ENCODE measurements around the gene SZT2.
A peak's percentile ranks its signal among the peaks of the same experiment; 100 is the strongest.
"Not testable (repeated sequence)": the region's sequence is repeated elsewhere in the genome, so short reads cannot be mapped to it uniquely, and the experiment has no call there.

Gene SZT2

DNA sequence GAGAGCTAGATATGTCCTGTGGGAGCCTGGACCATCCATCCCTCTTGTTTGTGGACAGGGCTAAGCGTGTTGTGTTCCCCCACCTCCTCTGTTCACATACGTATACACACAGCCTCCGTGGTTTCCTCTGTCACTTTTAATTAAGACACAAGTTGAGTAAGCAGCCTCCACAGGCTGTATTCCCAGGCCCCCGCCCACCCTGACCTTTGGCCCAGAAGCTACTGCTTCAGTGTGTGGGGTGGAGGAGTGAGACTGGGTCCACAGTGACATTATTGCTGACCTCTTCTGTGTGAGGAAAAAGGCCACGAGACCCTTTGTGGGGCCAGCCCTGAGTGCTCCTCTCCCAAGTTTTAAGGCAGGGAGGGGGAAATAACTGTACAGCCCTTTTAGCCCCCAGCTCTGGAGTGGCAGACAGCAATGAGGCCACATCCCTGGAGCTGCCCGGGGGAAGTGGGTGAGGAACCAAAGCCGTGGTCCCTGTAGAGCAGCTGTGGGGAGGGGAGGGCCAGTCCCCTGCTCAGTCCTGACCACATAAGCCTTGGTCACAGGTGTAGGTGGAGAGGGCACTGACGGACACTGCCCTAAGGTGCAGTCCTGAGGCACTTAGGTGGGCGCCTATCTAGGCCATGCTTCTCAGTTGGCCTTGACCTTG lies 26.3 kb upstream of the SZT2 start:
- no peak for DNase-seq (ENCODE audit: low spot score)

DNA sequence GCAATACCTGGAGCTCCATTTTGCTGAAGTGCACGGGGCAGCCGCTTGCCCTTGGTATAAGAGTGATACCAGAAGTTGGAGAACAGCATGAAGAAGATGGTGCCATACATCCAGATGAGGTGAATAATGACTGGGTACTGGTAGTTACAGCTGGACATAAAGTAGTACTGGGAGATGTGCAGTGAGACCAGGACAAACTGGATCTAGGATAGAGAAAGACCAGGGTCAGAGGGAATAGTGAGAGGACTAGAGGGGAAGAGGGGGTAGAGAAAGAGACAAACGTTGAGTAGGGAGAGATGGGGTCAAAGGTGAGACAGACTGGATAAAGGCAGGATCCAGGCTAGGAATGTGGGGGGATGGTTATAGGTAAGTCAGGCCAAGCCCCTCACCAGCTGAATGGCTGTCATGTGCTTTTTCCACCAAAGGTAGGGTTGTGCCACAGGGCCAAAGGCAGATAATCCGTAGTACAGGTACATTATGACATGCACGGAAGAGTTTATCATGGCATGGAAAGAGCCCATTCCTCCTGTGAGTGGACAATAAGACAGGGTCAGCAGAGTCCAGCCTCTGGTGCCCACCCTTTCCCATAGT lies 25.7 kb upstream of the SZT2 start:
- no peak for DNase-seq (ENCODE audit: low spot score)

DNA sequence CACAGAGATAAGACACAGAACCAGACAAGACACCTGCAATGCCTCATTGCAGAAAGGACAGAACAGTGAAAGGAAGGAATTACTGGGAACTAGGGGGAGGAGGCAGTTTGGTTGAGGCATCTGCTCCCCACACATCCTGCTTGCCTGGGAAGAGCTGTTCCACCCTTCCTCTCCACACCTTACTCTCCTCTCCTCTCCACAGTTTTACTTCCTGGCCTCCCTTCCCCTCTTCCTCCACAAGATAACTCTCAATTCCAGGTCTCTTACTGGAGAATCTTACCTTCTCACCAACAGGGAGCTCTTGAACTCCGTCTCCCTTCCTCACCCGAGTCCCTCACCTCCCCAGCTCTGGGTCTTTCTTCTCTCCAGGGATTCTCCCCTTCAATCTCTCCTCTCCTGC lies 24.0 kb upstream of the SZT2 start:
- no peak for DNase-seq (ENCODE audit: low spot score)

DNA sequence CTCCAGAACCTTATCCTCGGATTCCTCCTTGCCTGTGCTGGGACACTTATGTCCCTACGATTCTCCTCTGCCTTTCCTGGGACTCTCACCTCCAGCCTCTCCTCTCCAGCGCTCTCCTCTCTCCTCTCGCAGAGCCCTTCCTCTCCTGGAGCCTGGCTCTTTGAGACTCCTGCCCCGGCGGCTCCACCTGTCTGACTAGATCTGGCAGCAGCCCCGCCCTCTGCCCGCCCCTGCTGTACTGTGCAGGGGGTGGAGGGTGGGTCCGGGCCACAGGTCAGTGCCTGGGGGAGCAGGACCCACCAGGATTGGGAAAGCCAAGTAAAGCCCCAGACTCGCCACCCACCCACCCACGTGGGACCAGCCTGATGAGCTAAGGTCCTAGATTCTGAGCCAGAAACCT lies 23.5 kb upstream of the SZT2 start:
- DNase-seq (ENCODE audit: low spot score), result no peak

DNA sequence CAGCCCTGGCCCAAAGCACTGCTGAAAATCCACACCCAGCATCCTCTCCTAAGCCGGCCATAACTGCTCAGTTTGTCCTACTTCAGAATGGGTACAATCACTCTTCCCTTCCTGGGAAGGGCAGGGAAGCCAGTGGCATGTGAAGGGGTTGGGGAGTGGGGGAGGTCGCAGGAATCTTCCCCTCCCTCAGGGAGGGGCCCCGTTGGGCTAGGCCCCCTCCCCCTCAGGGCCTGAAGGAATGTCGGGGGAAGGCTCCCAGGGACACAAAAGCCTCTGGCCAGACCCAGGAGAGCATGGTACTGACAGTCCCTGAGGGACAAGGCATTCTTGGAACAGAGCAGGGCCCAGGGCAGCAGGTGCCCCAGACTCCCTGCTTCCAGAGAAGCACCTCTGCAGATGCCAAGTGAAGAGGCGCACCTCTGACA lies 23.1 kb upstream of the SZT2 start:
- DNase-seq (ENCODE audit: low spot score), result no peak

DNA sequence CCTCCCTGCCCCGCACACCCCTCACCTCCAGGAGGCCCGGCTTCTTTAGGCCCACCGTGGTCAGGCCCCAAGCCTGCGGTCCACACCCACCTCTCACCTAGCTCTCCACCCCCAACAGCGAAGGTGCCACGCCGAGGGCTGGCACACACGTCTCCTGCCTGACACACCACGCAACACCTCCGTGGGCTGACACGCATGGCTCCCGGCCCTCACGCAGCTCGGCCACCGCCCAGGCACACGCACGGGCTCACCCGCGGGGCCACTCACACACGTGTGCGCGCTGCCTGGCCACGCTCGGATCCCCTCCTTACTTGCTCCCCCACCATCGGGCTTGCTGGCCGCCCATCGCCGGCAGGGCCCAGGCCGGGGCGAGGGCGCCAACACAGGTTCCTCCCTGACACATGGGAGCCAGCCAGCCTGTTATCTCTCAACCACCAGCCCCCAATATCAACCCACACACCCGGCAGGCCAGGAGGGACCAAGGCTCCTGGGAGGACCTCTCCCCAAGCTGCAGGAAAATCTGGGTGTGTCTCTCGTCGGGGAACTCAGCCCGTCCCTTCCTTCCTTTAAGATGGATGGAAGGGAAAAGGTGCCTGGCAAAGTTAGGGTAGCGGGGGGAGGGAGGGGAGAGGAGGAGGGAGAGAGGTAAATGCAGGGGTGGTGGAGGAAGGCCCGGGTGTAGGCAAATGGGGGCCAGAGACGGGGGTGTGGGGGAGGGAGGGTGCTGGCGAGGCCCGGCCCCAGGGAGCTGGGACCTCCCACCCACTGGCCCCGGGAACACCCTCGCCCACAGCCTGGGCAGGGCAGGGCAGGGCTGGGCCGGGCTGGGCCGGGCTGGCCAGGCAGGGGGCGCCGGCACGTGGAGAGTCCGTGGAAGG lies 22.4 kb upstream of the SZT2 start:
- DNase-seq (ENCODE audit: low spot score), result no peak

DNA sequence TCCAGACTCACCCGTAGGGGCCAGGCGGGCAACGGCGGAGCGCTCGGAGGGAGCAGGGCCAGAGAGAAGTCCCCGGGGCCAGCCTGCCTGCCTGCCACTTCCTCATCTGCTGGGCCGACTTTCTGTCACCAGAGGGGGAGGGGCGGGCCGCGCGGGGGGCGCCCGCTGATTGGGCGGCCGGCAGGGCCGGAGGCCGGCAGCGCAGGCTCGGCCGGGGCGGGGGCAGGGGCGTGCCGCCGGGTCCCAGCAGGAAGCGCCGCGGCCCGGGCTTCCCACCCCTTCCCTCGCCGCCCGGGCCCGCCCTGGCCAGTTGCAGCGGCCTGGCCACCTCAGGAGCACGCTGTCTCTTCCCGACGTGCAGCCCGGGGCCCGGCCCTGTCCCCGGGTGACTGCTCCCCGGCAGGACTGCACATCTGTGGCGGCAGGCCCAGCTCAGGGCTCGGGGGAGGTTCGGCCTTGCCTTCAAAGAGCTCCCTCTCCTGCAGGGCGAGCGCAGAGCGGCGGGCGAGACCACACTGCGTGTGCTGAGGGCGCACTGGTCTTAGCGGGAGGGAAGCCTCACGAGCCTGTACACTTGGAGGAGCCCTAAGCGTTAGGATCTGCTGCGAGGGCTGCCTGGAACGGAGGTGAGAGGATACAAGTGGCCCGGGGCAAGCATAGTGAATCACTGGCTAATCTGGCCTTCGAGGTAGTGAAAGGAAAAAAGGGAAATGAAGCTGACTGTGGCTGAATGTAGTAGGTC lies 21.6 kb upstream of the SZT2 start, which contains the start of gene ELOVL1:
Gene ELOVL1, minus strand, starts transcription at position 108 of the 742 bp plus-strand sequence. CDS start 2,402 bp downstream, outside the sequence.
- peak; percentile 89 for DNase-seq (ENCODE audit: low spot score)

DNA sequence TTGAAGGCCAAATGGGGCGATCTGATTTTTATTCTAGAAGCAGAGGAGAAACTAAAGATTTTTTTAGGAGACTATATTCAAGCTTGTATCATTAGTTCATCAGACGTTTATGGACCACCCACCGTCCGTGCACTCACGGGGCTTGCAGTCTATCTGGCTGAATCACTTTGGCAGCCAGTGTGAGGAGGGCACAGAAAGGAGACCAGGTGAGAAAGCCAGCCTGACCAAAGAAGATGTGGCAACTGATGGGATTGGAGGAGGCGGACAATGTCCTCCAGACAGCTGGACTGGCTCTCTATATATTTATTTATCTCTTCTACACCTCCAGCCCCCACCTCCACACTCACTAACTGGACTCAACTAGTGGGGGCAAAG lies 21.1 kb upstream of the SZT2 start:
- no peak for DNase-seq (ENCODE audit: low spot score)

DNA sequence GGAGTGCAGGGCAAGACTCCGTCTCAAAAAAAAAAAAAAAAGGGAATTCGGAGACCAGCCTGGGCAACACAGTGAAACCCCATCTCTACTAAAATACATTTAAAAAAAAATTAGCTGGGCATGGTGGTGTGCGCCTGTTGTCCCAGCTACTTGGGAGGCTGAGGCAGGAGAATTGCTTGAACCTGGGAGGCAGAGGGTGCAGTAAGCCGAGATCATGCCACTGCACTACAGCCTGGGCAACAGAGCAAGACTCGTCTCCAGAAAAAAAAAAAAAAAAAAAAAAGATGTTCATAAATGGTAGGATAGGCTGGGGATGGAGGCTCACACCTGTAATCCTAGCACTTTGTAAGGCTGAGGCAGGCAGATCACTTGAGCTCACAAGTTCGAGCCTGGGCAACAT lies 19.9 kb upstream of the SZT2 start:
- DNase-seq (ENCODE audit: low spot score), result not testable (repeated sequence)

DNA sequence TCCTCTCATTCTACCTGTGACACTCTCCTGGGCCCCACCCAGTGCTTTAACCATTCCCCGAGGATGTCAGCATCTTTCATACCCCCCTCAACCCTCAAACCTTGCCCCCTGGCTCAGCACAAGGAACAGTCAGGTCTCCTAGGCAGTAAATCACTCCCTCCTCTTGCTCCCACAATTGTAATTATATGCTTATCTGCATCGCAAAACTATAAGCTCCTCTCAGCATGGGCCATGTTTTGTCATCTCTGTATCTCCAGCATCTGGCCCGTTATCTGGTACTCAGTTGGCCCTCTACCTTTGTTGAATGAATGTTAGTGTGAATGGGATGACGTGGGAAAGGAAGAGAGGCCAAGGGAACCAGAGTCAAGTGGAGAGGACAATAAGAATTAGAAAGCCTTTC lies 19.1 kb upstream of the SZT2 start:
- DNase-seq (ENCODE audit: low spot score), result no peak

DNA sequence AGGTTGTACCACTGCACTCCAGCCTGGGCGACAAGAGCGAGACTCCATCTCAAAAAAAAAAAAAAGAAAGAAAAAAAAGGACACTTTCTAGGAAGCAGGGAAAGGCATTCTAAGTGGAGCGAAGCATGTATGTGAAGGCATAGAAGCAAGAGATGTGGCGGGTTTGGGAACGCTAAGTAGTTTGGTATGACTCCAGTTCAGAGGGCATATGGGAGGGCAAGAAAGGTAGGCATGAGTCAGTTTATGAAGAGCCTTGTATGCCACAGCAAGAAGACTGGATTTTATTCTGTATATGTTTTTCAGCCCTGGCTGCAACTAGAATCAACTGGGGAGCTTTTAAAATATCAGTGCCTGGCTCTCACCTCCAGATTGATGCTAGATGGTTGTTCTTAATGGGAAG lies 17.5 kb upstream of the SZT2 start:
- no peak for DNase-seq (ENCODE audit: low spot score)

DNA sequence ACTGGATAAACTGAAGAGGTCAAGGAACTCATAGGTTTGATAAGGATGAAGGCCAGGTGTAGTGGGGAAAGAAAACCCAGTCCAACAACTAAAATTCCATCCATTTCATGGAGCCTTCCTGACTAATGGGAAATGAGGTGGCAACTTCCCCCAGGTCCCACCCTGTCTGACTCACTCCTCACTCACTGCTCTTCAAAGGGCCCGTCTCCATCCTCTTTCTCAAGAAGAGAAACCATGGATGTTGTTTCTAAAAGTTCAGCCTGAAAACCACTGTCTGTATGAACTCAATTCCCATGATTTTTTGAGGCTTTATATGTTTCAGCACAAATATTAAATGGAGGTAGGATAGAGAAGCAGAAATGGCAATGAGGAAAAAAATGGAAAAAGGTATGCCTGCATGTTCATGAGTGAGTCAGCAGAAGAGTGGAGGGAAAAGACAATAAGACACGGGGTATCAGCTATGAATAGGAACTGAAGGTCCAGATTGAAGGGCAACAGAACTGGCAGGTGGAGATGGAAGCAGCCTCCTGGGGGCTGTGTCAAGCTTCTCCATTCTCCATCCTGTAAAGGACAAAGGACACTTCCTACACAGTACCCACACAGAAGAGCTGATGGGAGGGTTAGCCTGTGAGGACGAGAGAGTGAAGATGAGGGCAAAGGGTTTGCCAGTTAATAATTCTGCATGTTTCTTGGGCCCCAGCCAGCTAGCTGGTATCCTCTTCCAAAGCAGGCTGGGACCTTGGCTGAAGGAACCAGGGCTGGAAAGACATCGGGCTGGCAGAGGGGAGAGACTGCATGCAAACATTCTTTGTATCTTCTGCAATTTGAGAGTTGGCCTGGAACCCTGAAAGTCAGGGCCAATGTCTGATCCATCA lies 16.4 kb upstream of the SZT2 start:
- peak; percentile 93 for DNase-seq (ENCODE audit: low spot score)

DNA sequence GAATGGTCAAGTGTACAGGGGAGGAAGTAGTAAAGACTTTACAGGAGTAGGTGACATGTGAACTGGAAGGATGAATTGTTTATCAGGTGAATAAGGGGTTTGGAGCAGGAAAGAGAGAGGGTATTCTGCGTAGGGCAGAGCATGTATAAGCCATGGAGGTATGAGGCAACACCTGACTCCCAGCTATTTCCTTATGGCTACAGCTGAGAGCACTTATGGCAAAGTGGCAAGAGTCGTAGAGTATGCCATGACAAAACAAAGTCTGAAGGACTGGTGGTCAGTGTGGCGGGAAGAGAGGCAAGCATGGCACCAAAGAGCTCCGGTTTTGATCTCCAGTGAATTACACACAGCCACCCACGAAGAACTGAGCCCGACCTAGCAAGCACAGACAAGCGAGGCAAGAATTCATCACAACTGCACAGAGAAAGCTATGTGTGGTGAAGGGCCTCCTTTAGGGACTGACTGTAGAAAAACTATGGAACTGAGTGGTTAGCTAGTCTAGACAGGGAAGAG lies 12.9 kb upstream of the SZT2 start:
- no peak for DNase-seq (ENCODE audit: low spot score)

DNA sequence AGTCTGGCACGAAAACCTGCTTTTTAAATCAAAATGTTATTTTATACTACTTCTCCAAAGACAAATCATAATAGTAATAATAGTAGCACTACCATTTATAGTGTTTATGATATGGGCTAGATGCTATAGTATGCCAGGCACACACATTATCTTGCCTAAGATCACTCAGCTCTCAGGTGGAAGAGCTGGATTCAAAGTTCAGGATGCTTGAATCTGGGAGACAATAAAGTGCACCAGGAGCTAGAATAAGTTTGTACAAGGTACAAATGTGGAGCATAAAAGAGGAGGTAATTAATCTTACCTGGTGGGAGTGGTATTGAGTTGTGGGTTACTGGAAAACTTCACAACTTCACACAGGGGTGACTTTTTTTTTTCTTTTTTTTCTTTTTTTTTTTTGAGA lies 11.9 kb upstream of the SZT2 start:
- no peak for DNase-seq (ENCODE audit: low spot score)

DNA sequence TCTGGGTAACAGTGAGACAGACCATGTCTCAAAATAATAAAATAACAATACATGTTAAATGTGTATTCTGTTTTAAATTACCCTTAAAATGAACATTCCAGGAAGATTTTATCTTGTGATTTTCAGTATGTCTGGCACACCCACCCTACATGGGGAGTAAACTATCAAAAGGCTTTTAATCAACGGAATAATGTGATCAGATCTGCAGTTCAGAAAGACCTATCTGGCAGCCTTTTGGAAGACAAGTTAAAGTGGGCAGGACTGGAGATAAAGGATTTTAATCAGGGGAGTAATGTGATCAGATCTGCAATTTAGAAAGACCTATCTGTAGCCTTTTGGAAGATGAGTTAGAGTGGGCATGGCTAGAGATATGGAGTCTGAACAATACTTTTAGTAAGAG lies 10.2 kb upstream of the SZT2 start:
- DNase-seq (ENCODE audit: low spot score), result no peak

DNA sequence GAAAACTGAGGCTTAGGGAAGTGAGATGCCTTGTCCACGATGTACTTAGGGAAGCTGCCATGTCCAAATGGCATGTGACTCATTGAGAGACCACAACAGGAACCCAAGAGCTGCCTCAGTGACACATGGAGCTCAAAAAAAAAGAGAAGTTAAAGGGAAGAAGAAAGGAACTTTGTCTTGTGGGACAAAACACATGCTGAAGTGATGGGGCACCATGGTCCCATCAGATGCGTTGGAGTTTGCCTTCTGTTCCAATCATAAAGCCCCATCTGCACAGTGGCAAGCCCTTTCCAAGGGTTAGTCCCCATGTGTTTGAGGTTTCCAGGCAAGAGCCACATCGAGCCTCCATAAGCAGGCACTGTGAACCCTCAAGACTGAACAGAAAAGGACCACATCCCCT lies 8.1 kb upstream of the SZT2 start:
- no peak for DNase-seq (ENCODE audit: low spot score)

DNA sequence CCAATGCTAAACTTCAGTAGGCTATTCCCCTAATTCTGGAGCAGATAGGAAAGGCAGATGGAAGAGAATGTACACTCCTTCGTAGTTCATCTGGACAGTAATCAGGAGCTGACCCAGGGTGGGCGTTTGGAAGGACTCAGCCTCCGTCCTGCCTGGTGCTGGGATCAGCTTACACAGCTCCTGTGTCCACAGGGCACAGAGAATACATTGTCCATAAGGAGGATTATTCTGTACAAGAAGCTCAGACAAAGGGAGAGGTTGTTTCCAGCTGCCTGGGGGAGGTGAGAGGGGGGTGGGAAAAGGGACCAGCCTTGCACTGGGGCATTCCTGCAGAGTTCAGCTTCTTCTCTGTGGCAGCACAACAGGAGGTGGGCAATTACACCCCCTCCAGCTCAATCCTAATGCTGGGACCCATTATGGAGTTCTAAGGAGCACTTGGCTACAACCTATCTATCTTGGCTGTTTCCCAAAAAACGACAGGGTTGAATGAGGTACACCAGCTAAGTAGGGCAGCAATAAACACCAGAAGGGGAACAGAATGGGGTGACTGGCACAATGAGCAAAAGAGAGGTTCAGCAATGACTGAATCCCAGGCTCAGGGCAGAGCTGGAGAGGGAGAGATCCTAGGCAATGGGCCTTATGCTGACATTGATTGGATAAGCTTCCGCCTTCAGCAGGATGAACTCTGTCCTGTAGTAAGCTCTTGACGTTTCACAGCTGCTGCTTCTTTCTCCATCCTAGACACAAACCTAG lies 7.5 kb upstream of the SZT2 start:
- DNase-seq (ENCODE audit: low spot score), result no peak

DNA sequence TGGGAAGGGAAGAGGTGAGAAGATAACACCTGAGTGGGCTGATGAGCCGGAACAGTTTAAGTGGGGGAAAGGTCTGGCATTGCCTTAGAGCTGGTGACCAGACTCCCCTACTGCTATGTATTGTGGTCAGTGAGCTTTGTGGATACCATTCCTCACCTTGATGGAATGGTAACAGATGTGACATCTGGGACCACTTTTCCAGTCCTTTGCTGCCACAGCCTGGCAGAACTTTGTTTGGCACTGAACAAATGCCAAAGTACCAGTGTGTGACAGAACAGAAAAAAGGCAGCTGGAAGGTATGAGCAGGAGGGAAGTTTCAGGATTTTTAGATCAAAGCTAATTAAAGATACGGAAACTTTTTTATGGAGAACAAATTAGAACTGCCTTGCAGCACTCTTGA lies 6.2 kb upstream of the SZT2 start:
- DNase-seq (ENCODE audit: low spot score), result no peak

DNA sequence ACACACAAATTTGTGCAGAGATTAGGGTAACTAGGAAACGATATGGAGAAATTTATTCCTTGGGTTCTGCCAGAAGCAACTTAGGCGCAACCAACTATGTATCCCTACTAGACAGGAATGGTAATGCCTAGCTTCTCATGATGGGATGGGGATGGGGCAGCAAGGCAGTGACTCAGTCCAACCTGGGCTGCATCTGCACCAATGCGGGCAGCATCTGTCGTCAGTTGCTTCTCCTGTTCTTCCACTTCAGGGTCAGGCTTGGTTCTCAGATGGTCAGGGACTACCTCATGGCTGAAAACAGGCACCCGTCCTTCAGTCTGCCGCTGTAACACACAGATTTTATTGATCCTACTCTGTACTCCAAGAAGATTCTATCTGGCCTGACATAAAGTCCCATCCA lies 3.0 kb upstream of the SZT2 start:
- DNase-seq (ENCODE audit: low spot score), result no peak

DNA sequence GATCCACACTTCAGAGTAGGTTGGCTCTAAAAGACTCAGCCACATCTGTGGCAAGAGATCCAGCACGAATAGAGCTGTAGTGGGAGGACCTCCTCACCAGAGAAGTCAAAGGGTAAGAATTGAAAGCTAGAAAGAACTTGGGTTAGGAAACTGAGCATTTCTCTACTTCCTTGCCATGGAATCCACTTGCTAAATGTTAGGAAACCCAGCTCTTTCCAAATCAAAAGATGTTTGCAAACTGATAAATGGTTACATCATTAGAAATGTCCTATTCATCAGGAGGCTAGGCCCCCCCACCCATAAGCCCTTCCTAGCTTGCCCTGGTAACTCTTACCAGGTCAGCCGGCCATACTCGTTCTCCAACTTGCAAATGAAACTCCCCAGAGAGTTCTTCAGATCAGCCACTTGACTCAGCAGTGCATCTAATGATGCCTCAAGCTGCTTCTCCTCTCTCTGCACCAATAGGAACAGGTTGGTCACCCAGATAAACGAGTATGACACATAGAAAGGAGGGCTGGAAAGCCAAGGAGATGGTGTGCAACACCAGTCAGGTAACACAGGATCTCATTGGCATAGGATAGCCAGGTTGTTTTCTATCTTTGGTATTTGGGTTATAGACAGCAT lies 1.6 kb upstream of the SZT2 start:
- no peak for DNase-seq (ENCODE audit: low spot score)
